Fibroblast of mammary gland (primary cell): ENCODE data around the gene RFX8.
A peak's percentile ranks its signal among the peaks of the same experiment; 100 is the strongest.

Experiments
- DNase-seq: peaks from one replicate; pipeline ENCODE4 v3.0.0-alpha.2; 2010; ENCODE audit warnings: low read depth
- H3K4me3 ChIP-seq: 2 replicates; pipeline ENCODE4 v1.5.1; 2011; ENCODE audit warnings: low read depth, mild to moderate bottlenecking, low read length, moderate library complexity; ENCODE audit not compliant: control insufficient read depth
- TF ChIP-seq, protein P1 (sequence below): conservative IDR thresholded peaks from 2 replicates; pipeline ENCODE4 v1.5.1; 2011; ENCODE audit warnings: low read depth, low read length, inconsistent platforms; ENCODE audit not compliant: control insufficient read depth, insufficient read depth

Gene RFX8

GRCh38 chr2:101400048-101400447 is 74.9 kb downstream of the RFX8 start:
- no peak overlapping the region for H3K4me3 ChIP-seq
- DNase-seq, result peak; percentile 33
- TF ChIP-seq, protein P1, sequence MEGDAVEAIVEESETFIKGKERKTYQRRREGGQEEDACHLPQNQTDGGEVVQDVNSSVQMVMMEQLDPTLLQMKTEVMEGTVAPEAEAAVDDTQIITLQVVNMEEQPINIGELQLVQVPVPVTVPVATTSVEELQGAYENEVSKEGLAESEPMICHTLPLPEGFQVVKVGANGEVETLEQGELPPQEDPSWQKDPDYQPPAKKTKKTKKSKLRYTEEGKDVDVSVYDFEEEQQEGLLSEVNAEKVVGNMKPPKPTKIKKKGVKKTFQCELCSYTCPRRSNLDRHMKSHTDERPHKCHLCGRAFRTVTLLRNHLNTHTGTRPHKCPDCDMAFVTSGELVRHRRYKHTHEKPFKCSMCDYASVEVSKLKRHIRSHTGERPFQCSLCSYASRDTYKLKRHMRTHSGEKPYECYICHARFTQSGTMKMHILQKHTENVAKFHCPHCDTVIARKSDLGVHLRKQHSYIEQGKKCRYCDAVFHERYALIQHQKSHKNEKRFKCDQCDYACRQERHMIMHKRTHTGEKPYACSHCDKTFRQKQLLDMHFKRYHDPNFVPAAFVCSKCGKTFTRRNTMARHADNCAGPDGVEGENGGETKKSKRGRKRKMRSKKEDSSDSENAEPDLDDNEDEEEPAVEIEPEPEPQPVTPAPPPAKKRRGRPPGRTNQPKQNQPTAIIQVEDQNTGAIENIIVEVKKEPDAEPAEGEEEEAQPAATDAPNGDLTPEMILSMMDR, result no peak

GRCh38 chr2:101399021-101399799 is 75.7 kb downstream of the RFX8 start:
- TF ChIP-seq, protein P1, result no peak
- H3K4me3 ChIP-seq, result no peak overlapping the region
- DNase-seq, result no peak

GRCh38 chr2:101398116-101398821 is 76.6 kb downstream of the RFX8 start:
- TF ChIP-seq, protein P1, result no peak
- H3K4me3 ChIP-seq, result no peak overlapping the region
- peak; percentile 35 for DNase-seq

- peak; percentile 97 for DNase-seq
- TF ChIP-seq, protein P1, result no peak
Observed at GRCh38 chr2:101396316-101396717, 78.6 kb downstream of the RFX8 start.

DNA sequence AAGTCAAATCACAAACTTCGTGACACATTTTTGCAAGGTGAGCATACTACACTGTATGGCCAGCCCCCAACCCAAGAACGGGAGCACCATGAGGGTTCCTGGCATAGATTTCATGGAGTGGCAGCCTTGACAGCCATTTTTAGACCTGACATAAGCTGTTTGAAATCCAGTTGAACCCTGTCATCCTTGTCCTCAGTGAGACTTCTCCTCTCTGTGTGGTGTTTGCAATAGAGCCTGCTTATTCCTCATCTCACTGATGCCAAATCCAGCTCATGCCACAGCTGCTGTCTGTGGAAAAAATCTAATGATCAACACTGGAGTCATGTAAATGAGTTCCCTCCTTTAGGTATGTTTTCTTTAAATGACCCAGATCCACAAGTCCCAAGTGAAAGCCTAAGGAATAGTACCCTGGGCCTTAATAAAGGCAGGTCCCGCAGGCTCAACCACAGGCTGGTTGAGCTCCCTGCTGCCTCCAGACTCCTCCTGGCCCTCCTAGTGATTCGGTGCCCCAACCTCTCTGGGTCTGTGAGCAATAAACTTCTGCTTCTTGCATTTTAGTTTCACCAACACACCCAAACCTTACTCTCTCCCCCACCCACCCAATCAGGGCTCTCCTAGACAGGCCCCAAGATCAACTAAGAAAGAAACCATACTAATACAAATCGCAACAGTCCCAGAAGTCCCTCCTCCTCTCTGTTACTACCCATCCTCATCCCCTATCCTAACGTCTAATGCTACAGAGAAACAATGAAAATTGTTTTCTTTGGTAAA is 79.2 kb downstream of the RFX8 start:
- no peak for DNase-seq
- TF ChIP-seq, protein P1, result no peak
- no peak overlapping the region for H3K4me3 ChIP-seq

More at GRCh38 chr2:101396316-101396717, 78.6 kb downstream of the RFX8 start:
- no peak overlapping the region for H3K4me3 ChIP-seq

- no peak overlapping the region for H3K4me3 ChIP-seq
- TF ChIP-seq, protein P1, result no peak
- peak; percentile 90 for DNase-seq
Observed at GRCh38 chr2:101388232-101388631, 86.7 kb downstream of the RFX8 start.
